ENCODE data around the gene MAP3K2. TPM values are rescaled to one million over a fixed set of nuclear protein-coding genes. Genes with fewer than 3 reads are reported as not detected.

MAP3K2 gene
- total RNA-seq, 4 donors from 2014 or later, result 44.9 to 79.4 (median 52.4) TPM

DNA sequence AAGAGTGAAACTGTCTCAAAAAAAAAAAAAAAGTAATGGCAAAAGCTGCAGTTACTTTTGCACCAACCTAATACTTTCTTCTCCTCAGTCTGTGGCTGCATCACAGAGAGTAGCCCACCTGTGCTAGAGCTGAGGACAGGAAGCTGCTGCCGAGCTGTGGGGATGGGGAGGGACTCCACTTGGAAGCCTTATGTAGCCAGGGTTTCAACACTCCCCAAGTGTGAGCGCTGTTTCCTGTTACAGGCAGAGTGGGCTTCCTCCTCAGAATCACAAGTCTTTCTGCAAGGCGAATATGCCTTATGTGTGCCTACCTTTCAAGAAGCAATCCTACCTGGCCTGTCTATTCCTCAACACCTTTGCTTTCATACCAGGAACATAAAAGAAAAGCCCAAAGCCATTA lies 131.4 kb downstream of the MAP3K2 start:
- ATAC-seq (ENCODE audit: low FRiP score) (no peak), DNase-seq (ENCODE audit: low spot score) (no peak)
- TF ChIP-seq, protein P1, sequence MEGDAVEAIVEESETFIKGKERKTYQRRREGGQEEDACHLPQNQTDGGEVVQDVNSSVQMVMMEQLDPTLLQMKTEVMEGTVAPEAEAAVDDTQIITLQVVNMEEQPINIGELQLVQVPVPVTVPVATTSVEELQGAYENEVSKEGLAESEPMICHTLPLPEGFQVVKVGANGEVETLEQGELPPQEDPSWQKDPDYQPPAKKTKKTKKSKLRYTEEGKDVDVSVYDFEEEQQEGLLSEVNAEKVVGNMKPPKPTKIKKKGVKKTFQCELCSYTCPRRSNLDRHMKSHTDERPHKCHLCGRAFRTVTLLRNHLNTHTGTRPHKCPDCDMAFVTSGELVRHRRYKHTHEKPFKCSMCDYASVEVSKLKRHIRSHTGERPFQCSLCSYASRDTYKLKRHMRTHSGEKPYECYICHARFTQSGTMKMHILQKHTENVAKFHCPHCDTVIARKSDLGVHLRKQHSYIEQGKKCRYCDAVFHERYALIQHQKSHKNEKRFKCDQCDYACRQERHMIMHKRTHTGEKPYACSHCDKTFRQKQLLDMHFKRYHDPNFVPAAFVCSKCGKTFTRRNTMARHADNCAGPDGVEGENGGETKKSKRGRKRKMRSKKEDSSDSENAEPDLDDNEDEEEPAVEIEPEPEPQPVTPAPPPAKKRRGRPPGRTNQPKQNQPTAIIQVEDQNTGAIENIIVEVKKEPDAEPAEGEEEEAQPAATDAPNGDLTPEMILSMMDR (IDR thresholded peaks at IDR 0.05), result no peak

DNA sequence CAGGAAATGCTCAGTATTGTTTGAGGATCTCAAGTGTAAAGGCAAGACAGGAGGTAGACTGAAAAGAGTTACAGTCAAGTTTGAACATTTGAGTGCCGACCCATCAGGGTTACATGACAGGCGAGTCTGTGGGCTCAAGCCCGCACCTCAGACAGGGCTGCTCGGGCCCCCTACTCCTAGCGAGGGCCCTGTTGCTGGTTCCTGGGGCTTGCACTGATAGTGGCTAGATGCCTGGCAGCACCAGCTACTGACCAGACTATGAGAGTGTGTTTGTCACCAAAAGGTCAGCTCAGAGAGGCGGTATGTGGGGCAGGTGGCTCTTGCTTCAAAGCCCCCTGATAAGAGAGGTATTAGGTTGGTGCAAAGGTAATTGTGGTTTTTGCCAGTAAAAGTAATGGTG lies 132.1 kb downstream of the MAP3K2 start:
- TF ChIP-seq, protein P1 (IDR thresholded peaks at IDR 0.05), result no peak
- no peak for ATAC-seq (ENCODE audit: low FRiP score)
- no peak for DNase-seq (ENCODE audit: low spot score)

DNA sequence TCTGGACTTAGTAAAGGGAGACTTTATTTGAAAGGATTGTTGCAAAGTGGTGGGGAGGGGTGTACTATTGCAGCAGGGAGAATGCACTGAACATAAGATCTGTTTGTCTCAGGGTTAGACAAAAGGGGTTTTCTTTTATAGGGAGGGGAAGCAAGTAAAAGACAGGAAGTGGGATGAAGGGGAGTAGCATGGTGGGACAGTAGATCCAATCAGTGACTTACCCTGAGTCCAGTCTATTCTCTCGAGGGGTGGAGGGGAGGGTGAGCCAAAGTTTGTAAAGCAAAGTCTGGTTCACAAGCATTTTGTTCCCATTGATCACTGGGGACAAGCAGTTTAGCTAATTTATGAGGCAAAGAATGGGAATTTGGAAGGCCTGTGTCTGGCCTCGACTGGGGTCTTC lies 132.6 kb downstream of the MAP3K2 start:
- TF ChIP-seq, protein P1 (IDR thresholded peaks at IDR 0.05), result no peak
- ATAC-seq (ENCODE audit: low FRiP score), result no peak
- DNase-seq (ENCODE audit: low spot score), result no peak

DNA sequence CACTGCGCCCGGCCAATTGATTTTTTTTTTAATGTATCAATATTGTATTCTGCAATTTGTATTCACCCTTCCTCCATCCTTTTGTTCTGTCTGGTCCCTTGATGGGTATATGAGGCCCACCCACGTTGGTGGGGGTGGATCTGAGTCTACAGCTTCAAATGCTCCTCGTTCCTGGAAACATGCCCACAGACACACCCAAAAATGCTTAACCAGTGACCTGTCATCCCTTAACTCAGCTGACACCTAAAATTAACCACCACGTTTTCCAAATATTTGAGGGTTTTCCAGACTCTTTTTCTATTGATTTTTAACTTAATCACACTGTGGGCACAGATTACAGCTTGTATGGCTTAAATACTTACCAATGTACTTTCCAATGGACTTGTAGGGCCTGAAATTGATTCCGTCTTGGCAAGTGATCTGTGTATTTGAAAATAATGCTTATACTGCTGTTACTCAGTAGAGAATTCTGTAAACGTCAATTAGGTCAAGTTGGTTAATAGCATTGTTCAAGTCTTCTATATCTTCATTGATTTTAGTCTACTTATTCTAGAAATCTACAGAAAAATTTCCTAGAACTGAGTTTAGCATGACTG lies 133.3 kb downstream of the MAP3K2 start:
- no peak for ATAC-seq (ENCODE audit: low FRiP score)

More for the DNA sequence above, 133.3 kb downstream of the MAP3K2 start:
- no peak for DNase-seq (ENCODE audit: low spot score)
- TF ChIP-seq, protein P1 (IDR thresholded peaks at IDR 0.05), result no peak

Small RNAs within 50 kb of the gene (small RNA-seq; reads per million reads assigned to genes)
- gene MIR4783 (not detected), gene RNU6-1147P (not detected)

Other genes starting within 250 kb of the MAP3K2 start
- gene CYP27C1, start 167.7 kb downstream of the MAP3K2 start, total RNA-seq, result under 1 TPM in 3 of 4 donors, not detected in 1; 0.24 to 0.44 (median 0.37) TPM
- 10 to 100 TPM; 27.7 to 58.8 (median 37.5) TPM for gene ERCC3, start 93.8 kb downstream of the MAP3K2 start, total RNA-seq
- not detected for gene PROC, start 30.5 kb upstream of the MAP3K2 start, total RNA-seq
- gene IWS1, start 138.5 kb upstream of the MAP3K2 start, total RNA-seq, result 10 to 100 TPM; 29.0 to 46.7 (median 31.0) TPM
- gene MYO7B, start 147.7 kb upstream of the MAP3K2 start, total RNA-seq, result 1 to 10 TPM in 1 of 4 donors, under 1 TPM in 3; 0.12 to 1.3 (median 0.42) TPM